ENCODE measurements around the gene C2CD2.

GRCh38 chr21:41894511-41894910 is 59.3 kb downstream of the C2CD2 start:
- TF ChIP-seq POLR2A (IDR thresholded peaks at IDR 0.05; ENCODE audit: low read depth, low read length) (no peak), TAF1 (IDR thresholded peaks at IDR 0.05; ENCODE audit: borderline replicate concordance, low read depth, low read length) (no peak), POLR2AphosphoS5 (IDR thresholded peaks at IDR 0.05; ENCODE audit: low read depth, low read length) (no peak)

All from GM12892 (cell line).